ENCODE data around the gene SLITRK4. TPM values are rescaled to one million over a fixed set of nuclear protein-coding genes. Genes with fewer than 3 reads are reported as not detected.
A peak's percentile ranks its signal among the peaks of the same experiment; 100 is the strongest.

The SLITRK4 gene
- total and polyA plus RNA-seq, 2 experiments from 2014 or later = 2.9 to 6.0 TPM

GRCh38 chrX:143663755-143664154 is 27.9 kb upstream of the SLITRK4 start:
- H3K4me1 ChIP-seq (ENCODE audit: insufficient read depth) = no peaks in the 10 kb centered on the region
- H3F3A ChIP-seq (replicated peaks; ENCODE audit: low read depth) = no peaks in the 10 kb centered on the region
- TF ChIP-seq EZH2phosphoT487 (IDR thresholded peaks at IDR 0.05; ENCODE audit: unreplicated experiment) = no peak
- no peak for TF ChIP-seq ZNF462 (CRISPR knock-in tag; IDR thresholded peaks at IDR 0.05)
- no peak for TF ChIP-seq NANOG (IDR thresholded peaks at IDR 0.05; ENCODE audit: borderline replicate concordance)
- no peak for TF ChIP-seq STAT1 (IDR thresholded peaks at IDR 0.05; ENCODE audit: unreplicated experiment)
- TF ChIP-seq ZNF331 (CRISPR knock-in tag; IDR thresholded peaks at IDR 0.05; ENCODE audit: low read depth) = no peak
- TF ChIP-seq JUNB (IDR thresholded peaks at IDR 0.05; ENCODE audit: unreplicated experiment) = no peak
- no peak for TF ChIP-seq CREB1 (CRISPR knock-in tag; IDR thresholded peaks at IDR 0.05; ENCODE audit: low read depth)
- TF ChIP-seq CTCF (conservative IDR thresholded peaks at IDR 0.05; ENCODE audit: low read depth in 2 of 2) = no peak
- TF ChIP-seq EZH2 (IDR thresholded peaks at IDR 0.05; ENCODE audit: low read depth, unreplicated experiment) = no peak
- TF ChIP-seq POLR2AphosphoS5 (IDR thresholded peaks at IDR 0.05; ENCODE audit: low read depth) = no peak
- TF ChIP-seq REST (IDR thresholded peaks at IDR 0.05; ENCODE audit: unreplicated experiment) = no peak
- no peak for TF ChIP-seq ZNF114 (CRISPR knock-in tag; IDR thresholded peaks at IDR 0.05)
- TF ChIP-seq ETS1 (IDR thresholded peaks at IDR 0.05) = no peak
- Mint-ChIP-seq H3K36me3 (ENCODE audit: low read depth) (peaks cover 4% of the 10 kb centered on the region; the same call in 2 of the 3 replicates), H3K27me3 (ENCODE audit: insufficient read depth, low read depth, poor library complexity) (no peaks in the 10 kb centered on the region), H3K4me3 (no peak overlapping the region), H3K9me3 (peaks cover 33% of the 10 kb centered on the region), H3K4me1 (no peaks in the 10 kb centered on the region), H3K27ac (no peak overlapping the region)
- H3K27me3 ChIP-seq (ENCODE audit: insufficient read depth) = no peaks in the 10 kb centered on the region
- no peaks in the 10 kb centered on the region for H3K79me2 ChIP-seq (replicated peaks; ENCODE audit: insufficient read depth)
- H2AFZ ChIP-seq = no peak overlapping the region
- no peaks in the 10 kb centered on the region for H3K36me3 ChIP-seq (ENCODE audit: insufficient read depth)
- DNase-seq (ENCODE audit: low spot score) = peak; percentile 0
- no peak overlapping the region for H3K4me3 ChIP-seq
- no peaks in the 10 kb centered on the region for H4K20me1 ChIP-seq (replicated peaks; ENCODE audit: insufficient read depth)
- H3K4me2 ChIP-seq = no peak overlapping the region
- ATAC-seq = no peak
- no peaks in the 10 kb centered on the region for H3K9me2 ChIP-seq (ENCODE audit: insufficient read depth)
- H3K27ac ChIP-seq (ENCODE audit: low read depth) = no peak overlapping the region
